HepG2 (cell line): Measurements from ENCODE around the gene STMN3.

ENCODE experiments used
- ATF2 ChIP-seq: sonication (generic); formaldehyde crosslinking; IDR thresholded peaks from 2 replicates; pipeline ENCODE4 v1.4.0; 2020; ENCODE audit warnings: missing genetic modification reagents
- ATM ChIP-seq: fragments of 450-650 bp; IDR thresholded peaks from 2 replicates; pipeline ENCODE4 v1.7.1; 2017; ENCODE audit warnings: mild to moderate bottlenecking, borderline replicate concordance
- CTCF ChIP-seq: sonication (generic); formaldehyde crosslinking; IDR thresholded peaks from 2 replicates; pipeline ENCODE4 v1.5.0; 2020; ENCODE audit warnings: mild to moderate bottlenecking, missing genetic modification reagents, moderate library complexity
- ELK4 ChIP-seq: sonication (generic); formaldehyde crosslinking; IDR thresholded peaks from 2 replicates; pipeline ENCODE4 v1.9.0; 2021; ENCODE audit warnings: missing genetic modification reagents, borderline replicate concordance
- FOXM1 ChIP-seq: sonication (generic); formaldehyde crosslinking; IDR thresholded peaks from 2 replicates; pipeline ENCODE4 v1.5.0; 2020; ENCODE audit warnings: missing genetic modification reagents
- FOXP4 ChIP-seq: sonication (generic); formaldehyde crosslinking; IDR thresholded peaks from 2 replicates; pipeline ENCODE4 v1.4.0; 2020; ENCODE audit warnings: missing genetic modification reagents
- HMG20B ChIP-seq: conservative IDR thresholded peaks from 2 replicates; pipeline ENCODE4 v1.6.1; 2016; ENCODE audit warnings: missing genetic modification reagents, missing compliant biosample characterization
- KDM1A ChIP-seq: IDR thresholded peaks from 2 replicates; pipeline ENCODE4 v1.6.1; 2016; ENCODE audit warnings: missing compliant biosample characterization
- MAF1 ChIP-seq: sonication (generic); formaldehyde crosslinking; IDR thresholded peaks from 2 replicates; pipeline ENCODE4 v1.5.0; 2020; ENCODE audit warnings: missing genetic modification reagents, borderline replicate concordance
- RBM39 ChIP-seq: fragments of 200-400 bp; formaldehyde crosslinking; IDR thresholded peaks from one replicate; pipeline ENCODE4 v1.6.1; 2018; ENCODE audit warnings: antibody characterized with exemption, mild to moderate bottlenecking, low read depth, low read length; ENCODE audit not compliant: poor library complexity, severe bottlenecking
- SIN3A ChIP-seq: IDR thresholded peaks from 2 replicates; pipeline ENCODE4 v1.6.1; 2011; ENCODE audit warnings: low read depth, mild to moderate bottlenecking, control low read depth, low read length, borderline replicate concordance
- ZC3H4 ChIP-seq: sonication (generic); formaldehyde crosslinking; IDR thresholded peaks from 2 replicates; pipeline ENCODE4 v1.4.0; 2020; ENCODE audit warnings: missing genetic modification reagents, borderline replicate concordance
- ZNF441 ChIP-seq: sonication (generic); formaldehyde crosslinking; IDR thresholded peaks from 2 replicates; pipeline ENCODE4 v1.7.0; 2021; ENCODE audit warnings: missing genetic modification reagents, borderline replicate concordance
- ZSCAN30 ChIP-seq: sonication (generic); formaldehyde crosslinking; IDR thresholded peaks from 2 replicates; pipeline ENCODE4 v1.5.0; 2020; ENCODE audit warnings: mild to moderate bottlenecking, missing genetic modification reagents

GRCh38 chr20:63596423-63596822 is 56.8 kb downstream of the STMN3 start:
- TF ChIP-seq ZC3H4 (CRISPR knock-in tag) (no peak), CTCF (CRISPR knock-in tag) (no peak), ATM (no peak), SIN3A (no peak), ELK4 (CRISPR knock-in tag) (no peak), MAF1 (CRISPR knock-in tag) (no peak), FOXM1 (no peak), ZSCAN30 (CRISPR knock-in tag) (no peak), KDM1A (CRISPR knock-in tag) (no peak), HMG20B (CRISPR knock-in tag) (no peak), RBM39 (no peak), ATF2 (CRISPR knock-in tag) (no peak), ZNF441 (CRISPR knock-in tag) (no peak), FOXP4 (CRISPR knock-in tag) (no peak)
